ENCODE data around the gene PCSK9. TPM values are rescaled to one million over a fixed set of nuclear protein-coding genes. Genes with fewer than 3 reads are reported as not detected.

Gene PCSK9
- polyA plus RNA-seq, 3 donors: not detected

DNA sequence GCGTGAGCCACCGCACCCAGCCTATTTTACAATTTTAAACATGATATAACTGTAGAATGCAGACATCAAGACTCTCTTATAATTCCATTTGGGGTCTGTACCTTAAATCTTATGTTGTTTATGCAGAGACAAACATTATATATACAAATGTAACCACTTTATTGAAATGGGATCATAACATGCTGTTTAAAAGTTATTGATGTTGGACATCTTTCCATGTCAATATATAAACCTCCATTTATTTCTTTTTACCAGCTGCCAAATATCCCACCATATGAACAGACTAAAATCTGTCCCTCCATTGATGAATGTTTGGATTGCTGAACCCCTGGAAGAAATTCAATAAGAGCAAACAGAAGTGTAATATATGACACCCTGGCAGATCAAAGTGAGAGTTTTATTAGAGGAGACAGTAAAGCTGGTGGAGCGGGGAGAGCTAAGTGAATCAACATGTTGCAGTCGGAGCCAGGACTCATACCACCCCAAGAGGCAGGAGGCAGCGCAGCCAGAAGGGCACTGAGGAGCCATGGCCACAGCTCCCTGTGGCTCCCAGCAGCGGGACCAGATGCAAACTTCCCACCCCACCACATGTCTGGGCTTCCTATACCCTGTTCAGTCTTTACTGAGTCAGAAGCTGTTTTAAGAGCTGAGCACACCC, 4.7 kb upstream of the PCSK9 start:
- no peak overlapping the region for H3K27ac ChIP-seq (ENCODE audit: low read depth in 1 of 2, low read length in 2 of 2)
- Mint-ChIP-seq H3K36me3 (no peaks in the 10 kb centered on the region), H3K27ac (no peak overlapping the region), H3K27me3 (ENCODE audit: low read depth in 3 of 3) (peaks cover 29 to 48% (median 33%) of the 10 kb centered on the region in 3 donors), H3K4me3 (no peak overlapping the region), H3K4me1 (peaks cover 31% of the 10 kb centered on the region), H3K9me3 (peaks cover 0 to 7% (median 3%) of the 10 kb centered on the region in 7 donors)
- 92% methylated on average over 4 of the region's 6 CpGs for WGBS (ENCODE audit: insufficient coverage)
- no peak overlapping the region for H3K4me2 ChIP-seq (replicated peaks; ENCODE audit: extremely low read depth, low read length, poor library complexity, severe bottlenecking)
- no peaks in the 10 kb centered on the region for H3K9me3 ChIP-seq (replicated peaks in 1 of 2; ENCODE audit: control insufficient read depth in 1 of 2, insufficient read depth in 1 of 2, low read length in 2 of 2)
- peaks cover 17 to 23% of the 10 kb centered on the region in 2 donors for H3K4me1 ChIP-seq (ENCODE audit: control insufficient read depth in 1 of 2, insufficient read depth in 2 of 2, low read length in 2 of 2)
- peaks cover 16 to 27% of the 10 kb centered on the region in 2 donors for H3K27me3 ChIP-seq (ENCODE audit: control insufficient read depth in 2 of 2, insufficient read depth in 2 of 2, low read length in 2 of 2)
- H3K79me2 ChIP-seq (ENCODE audit: insufficient read depth, low read length): no peaks in the 10 kb centered on the region
- H4K20me1 ChIP-seq (ENCODE audit: insufficient read depth, low read length): no peaks in the 10 kb centered on the region
- H3K4me3 ChIP-seq (replicated peaks in 1 of 3; ENCODE audit: low read depth in 2 of 3, low read length in 3 of 3): no peak overlapping the region
- no peak overlapping the region for H2AFZ ChIP-seq (ENCODE audit: insufficient read depth, low read depth, low read length, poor library complexity, severe bottlenecking)
- no peaks in the 10 kb centered on the region for H3K36me3 ChIP-seq (replicated peaks in 1 of 2; ENCODE audit: control insufficient read depth in 1 of 2, insufficient read depth in 2 of 2, low read length in 2 of 2)
- TF ChIP-seq, protein P1, sequence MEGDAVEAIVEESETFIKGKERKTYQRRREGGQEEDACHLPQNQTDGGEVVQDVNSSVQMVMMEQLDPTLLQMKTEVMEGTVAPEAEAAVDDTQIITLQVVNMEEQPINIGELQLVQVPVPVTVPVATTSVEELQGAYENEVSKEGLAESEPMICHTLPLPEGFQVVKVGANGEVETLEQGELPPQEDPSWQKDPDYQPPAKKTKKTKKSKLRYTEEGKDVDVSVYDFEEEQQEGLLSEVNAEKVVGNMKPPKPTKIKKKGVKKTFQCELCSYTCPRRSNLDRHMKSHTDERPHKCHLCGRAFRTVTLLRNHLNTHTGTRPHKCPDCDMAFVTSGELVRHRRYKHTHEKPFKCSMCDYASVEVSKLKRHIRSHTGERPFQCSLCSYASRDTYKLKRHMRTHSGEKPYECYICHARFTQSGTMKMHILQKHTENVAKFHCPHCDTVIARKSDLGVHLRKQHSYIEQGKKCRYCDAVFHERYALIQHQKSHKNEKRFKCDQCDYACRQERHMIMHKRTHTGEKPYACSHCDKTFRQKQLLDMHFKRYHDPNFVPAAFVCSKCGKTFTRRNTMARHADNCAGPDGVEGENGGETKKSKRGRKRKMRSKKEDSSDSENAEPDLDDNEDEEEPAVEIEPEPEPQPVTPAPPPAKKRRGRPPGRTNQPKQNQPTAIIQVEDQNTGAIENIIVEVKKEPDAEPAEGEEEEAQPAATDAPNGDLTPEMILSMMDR (IDR thresholded peaks at IDR 0.05): no peak
- H3K9ac ChIP-seq (ENCODE audit: insufficient read depth, low read length, poor library complexity, severe bottlenecking): no peak overlapping the region
- intact Hi-C loops (cut with micrococcal nuclease): no loop called here
- no peak for DNase-seq

DNA sequence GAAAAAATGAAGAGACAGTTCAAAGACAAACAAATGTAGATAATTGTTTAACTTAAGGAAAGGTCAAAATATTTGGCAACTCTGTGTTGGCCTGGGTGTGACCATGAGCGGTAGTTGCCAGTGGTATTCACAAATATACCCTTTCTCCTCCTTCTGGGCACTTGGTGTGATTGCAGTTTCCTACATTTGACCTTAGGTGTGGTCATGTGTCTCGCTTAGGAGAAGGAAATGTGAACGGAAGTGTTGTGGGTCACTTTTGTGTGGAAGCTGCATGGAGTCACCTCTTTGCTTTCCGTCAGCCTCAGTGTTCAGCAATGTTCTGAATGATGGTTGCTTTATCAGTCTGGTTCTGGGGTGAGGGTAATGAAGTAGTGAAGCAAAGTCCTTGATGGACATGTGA, 3.4 kb upstream of the PCSK9 start:
- Histone ChIP-seq H4K20me1 (ENCODE audit: insufficient read depth, low read length) (no peaks in the 10 kb centered on the region), H3K4me3 (replicated peaks in 1 of 3; ENCODE audit: low read depth in 2 of 3, low read length in 3 of 3) (no peak overlapping the region), H3K36me3 (replicated peaks in 1 of 2; ENCODE audit: control insufficient read depth in 1 of 2, insufficient read depth in 2 of 2, low read length in 2 of 2) (no peaks in the 10 kb centered on the region), H3K4me2 (replicated peaks; ENCODE audit: extremely low read depth, low read length, poor library complexity, severe bottlenecking) (peak overlapping the region; percentile 14), H3K9me3 (replicated peaks in 1 of 2; ENCODE audit: control insufficient read depth in 1 of 2, insufficient read depth in 1 of 2, low read length in 2 of 2) (peaks cover 0 to 10% of the 10 kb centered on the region in 2 donors), H3K27ac (ENCODE audit: low read depth in 1 of 2, low read length in 2 of 2) (no peak overlapping the region), H3K27me3 (ENCODE audit: control insufficient read depth in 2 of 2, insufficient read depth in 2 of 2, low read length in 2 of 2) (peaks cover 26 to 40% of the 10 kb centered on the region in 2 donors), H2AFZ (ENCODE audit: insufficient read depth, low read depth, low read length, poor library complexity, severe bottlenecking) (no peak overlapping the region), H3K9ac (ENCODE audit: insufficient read depth, low read length, poor library complexity, severe bottlenecking) (no peak overlapping the region), H3K4me1 (ENCODE audit: control insufficient read depth in 1 of 2, insufficient read depth in 2 of 2, low read length in 2 of 2) (peaks cover 17 to 27% of the 10 kb centered on the region in 2 donors), H3K79me2 (ENCODE audit: insufficient read depth, low read length) (no peaks in the 10 kb centered on the region)
- H3K9me3 Mint-ChIP-seq: peaks cover 0 to 11% (median 3%) of the 10 kb centered on the region in 7 donors
- H3K4me1 Mint-ChIP-seq: peaks cover 36% of the 10 kb centered on the region
- TF ChIP-seq, protein P1 (IDR thresholded peaks at IDR 0.05): peak; percentile 60
- intact Hi-C loops (cut with micrococcal nuclease): no loop called here
- H3K27me3 Mint-ChIP-seq (ENCODE audit: low read depth in 3 of 3): peaks cover 42 to 61% (median 46%) of the 10 kb centered on the region in 3 donors
- H3K36me3 Mint-ChIP-seq: no peaks in the 10 kb centered on the region
- DNase-seq: peak; percentile 25 to 65 (median 45)
- H3K4me3 Mint-ChIP-seq: peak overlapping the region in 1 of 2 donors; percentile 41
- 26% methylated on average over 3 of the region's 4 CpGs for WGBS (ENCODE audit: insufficient coverage)
- no peak overlapping the region for H3K27ac Mint-ChIP-seq
